ENCODE results near the gene TRABD2B. TPM values are rescaled to one million over a fixed set of nuclear protein-coding genes. Genes with fewer than 3 reads are reported as not detected.

TRABD2B gene
- total RNA-seq, 4 donors from 2014 or later, result 0.05 to 0.15 (median 0.12) TPM

GRCh38 chr1:47731730-47732129 is 265.5 kb downstream of the TRABD2B start:
- intact Hi-C loops (cut with DNase I; ENCODE audit: low total_unique reads), result no loop called here
- Histone ChIP-seq H3K4me3 (no peak overlapping the region), H3K27ac (no peak overlapping the region), H3K27me3 (peaks cover 0 to 9% (median 0%) of the 10 kb centered on the region in 3 donors), H3K36me3 (no peaks in the 10 kb centered on the region), H3K9me3 (no peaks in the 10 kb centered on the region), H3K4me1 (no peaks in the 10 kb centered on the region)
- DNase-seq (no peak), ATAC-seq (no peak)
- in situ Hi-C loops (cut with MboI; ENCODE audit: low sequenced_read_pairs in 4 of 4), result loop anchor here in 3 of 4 donors (10.0 to 25.0 kb wide), 4 partner anchors 323 to 481 kb away; partner anchors contain the start of gene SLC5A9 (in 2 of the 3)
- no peak for TF ChIP-seq CTCF (IDR thresholded peaks at IDR 0.05 in 4 of 5, conservative IDR thresholded peaks at IDR 0.05 in 1 of 5)
- TF ChIP-seq POLR2A (IDR thresholded peaks at IDR 0.05), result no peak

- Histone ChIP-seq H3K4me1 (peaks cover 0 to 7% of the 10 kb centered on the region in 2 donors), H3K36me3 (no peaks in the 10 kb centered on the region), H3K4me3 (no peak overlapping the region), H3K27ac (no peak overlapping the region), H3K9me3 (no peaks in the 10 kb centered on the region), H3K27me3 (peaks cover 9 to 18% (median 10%) of the 10 kb centered on the region in 3 donors)
- in situ Hi-C loops (cut with MboI; ENCODE audit: low sequenced_read_pairs in 4 of 4), result loop anchor here in 3 of 4 donors (10.0 to 25.0 kb wide), 4 partner anchors 325 to 483 kb away; partner anchors contain the start of gene SLC5A9 (in 2 of the 3)
- TF ChIP-seq CTCF (IDR thresholded peaks at IDR 0.05 in 4 of 5, conservative IDR thresholded peaks at IDR 0.05 in 1 of 5), result no peak
- TF ChIP-seq POLR2A (IDR thresholded peaks at IDR 0.05), result no peak
- ATAC-seq, result no peak
- no peak for DNase-seq
- intact Hi-C loops (cut with DNase I; ENCODE audit: low total_unique reads), result loop anchor here (5.0 kb wide), 3 partner anchors 202 to 342 kb away; no protein-coding TSS in a partner anchor
These were observed 267.5 kb downstream of the TRABD2B start for GRCh38 chr1:47729685-47730084.

- H3K36me3 ChIP-seq, result no peaks in the 10 kb centered on the region
- in situ Hi-C loops (cut with MboI; ENCODE audit: low sequenced_read_pairs in 4 of 4) (loop anchor here in 3 of 4 donors (25.0 kb wide), 2 partner anchors 335 to 485 kb away; partner anchors contain the start of gene SLC5A9 (in 2 of the 3)), intact Hi-C loops (cut with DNase I; ENCODE audit: low total_unique reads) (loop anchor here (5.0 kb wide), 3 partner anchors 200 to 340 kb away; no protein-coding TSS in a partner anchor)
- no peak overlapping the region for H3K27ac ChIP-seq
- DNase-seq, result no peak
- no peak for TF ChIP-seq POLR2A (IDR thresholded peaks at IDR 0.05)
- no peak for TF ChIP-seq CTCF (IDR thresholded peaks at IDR 0.05 in 4 of 5, conservative IDR thresholded peaks at IDR 0.05 in 1 of 5)
- H3K27me3 ChIP-seq, result peaks cover 16 to 23% (median 20%) of the 10 kb centered on the region in 3 donors
- peaks cover 0 to 7% of the 10 kb centered on the region in 2 donors for H3K4me1 ChIP-seq
- no peak overlapping the region for H3K4me3 ChIP-seq
- H3K9me3 ChIP-seq, result no peaks in the 10 kb centered on the region
- no peak for ATAC-seq
These were observed 269.5 kb downstream of the TRABD2B start for GRCh38 chr1:47727697-47728085.

- DNase-seq (no peak), ATAC-seq (no peak)
- Histone ChIP-seq H3K9me3 (no peaks in the 10 kb centered on the region), H3K4me3 (no peak overlapping the region), H3K27me3 (peaks cover 16 to 23% (median 20%) of the 10 kb centered on the region in 3 donors), H3K36me3 (no peaks in the 10 kb centered on the region), H3K4me1 (peaks cover 0 to 7% of the 10 kb centered on the region in 2 donors), H3K27ac (no peak overlapping the region)
- intact Hi-C loops (cut with DNase I; ENCODE audit: low total_unique reads) (loop anchor here (5.0 kb wide), 3 partner anchors 200 to 340 kb away; no protein-coding TSS in a partner anchor), in situ Hi-C loops (cut with MboI; ENCODE audit: low sequenced_read_pairs in 4 of 4) (loop anchor here in 3 of 4 donors (25.0 kb wide), 2 partner anchors 335 to 485 kb away; partner anchors contain the start of gene SLC5A9 (in 2 of the 3))
- no peak for TF ChIP-seq POLR2A (IDR thresholded peaks at IDR 0.05)
These were observed 270.0 kb downstream of the TRABD2B start for GRCh38 chr1:47727051-47727696.
